HEK293 (cell line): Measurements from ENCODE around the gene ENO2.

Experiments used
- EGR2 ChIP-seq: fragments of 450-650 bp; formaldehyde crosslinking; IDR thresholded peaks from 2 replicates; pipeline ENCODE4 v1.5.1; 2016; ENCODE audit warnings: low read depth, missing biosample characterization, missing genetic modification characterization
- FEZF1 ChIP-seq: fragments of 450-650 bp; formaldehyde crosslinking; IDR thresholded peaks from 2 replicates; pipeline ENCODE4 v1.5.1; 2016; ENCODE audit warnings: missing biosample characterization, missing genetic modification characterization
- GFI1B ChIP-seq: fragments of 450-650 bp; formaldehyde crosslinking; IDR thresholded peaks from 2 replicates; pipeline ENCODE4 v1.5.1; 2016; ENCODE audit warnings: missing biosample characterization, missing genetic modification characterization
- GLIS2 ChIP-seq: fragments of 450-650 bp; formaldehyde crosslinking; IDR thresholded peaks from 2 replicates; pipeline ENCODE4 v1.5.1; 2016; ENCODE audit warnings: missing biosample characterization, missing genetic modification characterization
- KLF1 ChIP-seq: fragments of 450-650 bp; formaldehyde crosslinking; IDR thresholded peaks from 2 replicates; pipeline ENCODE4 v1.5.1; 2016; ENCODE audit warnings: missing biosample characterization, missing genetic modification characterization
- KLF8 ChIP-seq: fragments of 450-650 bp; formaldehyde crosslinking; IDR thresholded peaks from 2 replicates; pipeline ENCODE4 v1.5.1; 2016; ENCODE audit warnings: missing biosample characterization, missing genetic modification characterization
- MYNN ChIP-seq: fragments of 450-650 bp; formaldehyde crosslinking; IDR thresholded peaks from 2 replicates; pipeline ENCODE4 v1.5.1; 2016; ENCODE audit warnings: missing biosample characterization, missing genetic modification characterization, borderline replicate concordance
- OSR2 ChIP-seq: fragments of 450-650 bp; formaldehyde crosslinking; IDR thresholded peaks from 2 replicates; pipeline ENCODE4 v1.5.1; 2016; ENCODE audit warnings: missing biosample characterization, missing genetic modification characterization
- SP2 ChIP-seq: fragments of 450-650 bp; formaldehyde crosslinking; IDR thresholded peaks from 2 replicates; pipeline ENCODE4 v1.5.1; 2016; ENCODE audit warnings: missing biosample characterization, missing genetic modification characterization
- SP7 ChIP-seq: fragments of 450-650 bp; formaldehyde crosslinking; IDR thresholded peaks from 2 replicates; pipeline ENCODE4 v1.5.1; 2016; ENCODE audit warnings: missing biosample characterization, missing genetic modification characterization
- YY1 ChIP-seq: fragments of 450-650 bp; formaldehyde crosslinking; IDR thresholded peaks from 2 replicates; pipeline ENCODE4 v1.5.1; 2018; ENCODE audit warnings: missing biosample characterization, missing genetic modification characterization
- ZBTB10 ChIP-seq: fragments of 450-650 bp; formaldehyde crosslinking; IDR thresholded peaks from 2 replicates; pipeline ENCODE4 v1.5.1; 2016; ENCODE audit warnings: missing biosample characterization, missing genetic modification characterization
- ZBTB48 ChIP-seq: fragments of 450-650 bp; formaldehyde crosslinking; IDR thresholded peaks from 2 replicates; pipeline ENCODE4 v1.5.1; 2016; ENCODE audit warnings: missing biosample characterization, missing genetic modification characterization
- ZFHX2 ChIP-seq: fragments of 450-650 bp; formaldehyde crosslinking; conservative IDR thresholded peaks from 2 replicates; pipeline ENCODE4 v1.5.1; 2016; ENCODE audit warnings: missing biosample characterization, missing genetic modification characterization
- ZFP69B ChIP-seq: fragments of 450-650 bp; formaldehyde crosslinking; IDR thresholded peaks from 2 replicates; pipeline ENCODE4 v1.5.1; 2016; ENCODE audit warnings: missing biosample characterization, missing genetic modification characterization
- ZNF155 ChIP-seq: fragments of 450-650 bp; formaldehyde crosslinking; IDR thresholded peaks from 2 replicates; pipeline ENCODE4 v1.5.1; 2016; ENCODE audit warnings: missing biosample characterization, missing genetic modification characterization
- ZNF16 ChIP-seq: fragments of 450-650 bp; formaldehyde crosslinking; IDR thresholded peaks from 2 replicates; pipeline ENCODE4 v1.5.1; 2016; ENCODE audit warnings: low read depth, missing biosample characterization, missing genetic modification characterization
- ZNF174 ChIP-seq: fragments of 450-650 bp; formaldehyde crosslinking; IDR thresholded peaks from 2 replicates; pipeline ENCODE4 v1.5.0; 2017; ENCODE audit warnings: missing biosample characterization, mild to moderate bottlenecking, missing genetic modification characterization
- ZNF19 ChIP-seq: fragments of 450-650 bp; formaldehyde crosslinking; IDR thresholded peaks from 2 replicates; pipeline ENCODE4; 2016; ENCODE audit warnings: missing biosample characterization, missing genetic modification characterization, low read depth
- ZNF2 ChIP-seq: fragments of 450-650 bp; formaldehyde crosslinking; IDR thresholded peaks from 2 replicates; pipeline ENCODE4 v1.5.1; 2016; ENCODE audit warnings: missing biosample characterization, missing genetic modification characterization
- ZNF335 ChIP-seq: fragments of 450-650 bp; formaldehyde crosslinking; conservative IDR thresholded peaks from 2 replicates; pipeline ENCODE4 v1.5.1; 2016; ENCODE audit warnings: missing biosample characterization, missing genetic modification characterization
- ZNF350 ChIP-seq: fragments of 450-650 bp; formaldehyde crosslinking; IDR thresholded peaks from 2 replicates; pipeline ENCODE4 v1.5.0; 2017; ENCODE audit warnings: missing biosample characterization, mild to moderate bottlenecking, missing genetic modification characterization
- ZNF391 ChIP-seq: fragments of 450-650 bp; formaldehyde crosslinking; IDR thresholded peaks from 2 replicates; pipeline ENCODE4 v1.5.1; 2016; ENCODE audit warnings: low read depth, missing biosample characterization, missing genetic modification characterization, borderline replicate concordance
- ZNF501 ChIP-seq: fragments of 450-650 bp; formaldehyde crosslinking; IDR thresholded peaks from 2 replicates; pipeline ENCODE4 v1.5.1; 2016; ENCODE audit warnings: missing biosample characterization, missing genetic modification characterization
- ZNF518A ChIP-seq: fragments of 450-650 bp; formaldehyde crosslinking; conservative IDR thresholded peaks from 2 replicates; pipeline ENCODE4 v1.5.1; 2016; ENCODE audit warnings: low read depth, missing biosample characterization, missing genetic modification characterization
- ZNF548 ChIP-seq: fragments of 450-650 bp; formaldehyde crosslinking; IDR thresholded peaks from 2 replicates; pipeline ENCODE4 v1.5.1; 2016; ENCODE audit warnings: missing biosample characterization, missing genetic modification characterization
- ZNF549 ChIP-seq: fragments of 450-650 bp; IDR thresholded peaks from 2 replicates; pipeline ENCODE4 v1.5.1; 2018; ENCODE audit warnings: missing biosample characterization, missing genetic modification characterization, mild to moderate bottlenecking, inconsistent platforms, moderate library complexity
- ZNF600 ChIP-seq: fragments of 450-650 bp; formaldehyde crosslinking; IDR thresholded peaks from 2 replicates; pipeline ENCODE4 v1.5.1; 2016; ENCODE audit warnings: missing biosample characterization, missing genetic modification characterization
- ZNF629 ChIP-seq: fragments of 450-650 bp; formaldehyde crosslinking; IDR thresholded peaks from 2 replicates; pipeline ENCODE4 v1.5.1; 2017; ENCODE audit warnings: missing biosample characterization, missing genetic modification characterization
- ZNF670 ChIP-seq: fragments of 450-650 bp; formaldehyde crosslinking; IDR thresholded peaks from 2 replicates; pipeline ENCODE4 v1.5.1; 2016; ENCODE audit warnings: missing biosample characterization, missing genetic modification characterization, low read depth
- ZNF768 ChIP-seq: fragments of 450-650 bp; formaldehyde crosslinking; IDR thresholded peaks from 2 replicates; pipeline ENCODE4 v1.5.1; 2018; ENCODE audit warnings: missing biosample characterization, mild to moderate bottlenecking, missing genetic modification characterization
- ZNF776 ChIP-seq: fragments of 450-650 bp; formaldehyde crosslinking; IDR thresholded peaks from 2 replicates; pipeline ENCODE4 v1.5.0; 2017; ENCODE audit warnings: missing biosample characterization, missing genetic modification characterization, borderline replicate concordance
- ZNF785 ChIP-seq: fragments of 450-650 bp; formaldehyde crosslinking; IDR thresholded peaks from 2 replicates; pipeline ENCODE4 v1.5.1; 2016; ENCODE audit warnings: missing biosample characterization, missing genetic modification characterization
- ZNF792 ChIP-seq: fragments of 450-650 bp; formaldehyde crosslinking; IDR thresholded peaks from 2 replicates; pipeline ENCODE4 v1.5.1; 2016; ENCODE audit warnings: missing biosample characterization, missing genetic modification characterization
- ZNF843 ChIP-seq: fragments of 450-650 bp; formaldehyde crosslinking; IDR thresholded peaks from 2 replicates; pipeline ENCODE4 v1.5.1; 2016; ENCODE audit warnings: missing biosample characterization, missing genetic modification characterization
- ZXDB ChIP-seq: fragments of 450-650 bp; formaldehyde crosslinking; IDR thresholded peaks from 2 replicates; pipeline ENCODE4 v1.5.1; 2016; ENCODE audit warnings: missing biosample characterization, missing genetic modification characterization

The ENO2 gene

GRCh38 chr12:6927379-6928021, 13.1 kb downstream of the ENO2 start, which contains the start of gene ATN1 (continued):
- TF ChIP-seq ZNF174 (tag by site-specific recombination) = no peak
- no peak for TF ChIP-seq ZNF670 (tag by site-specific recombination)
- TF ChIP-seq ZNF335 (tag by site-specific recombination) = peak; percentile 82
- TF ChIP-seq ZXDB (tag by site-specific recombination) = peak; percentile 72
- TF ChIP-seq ZNF16 = no peak
- TF ChIP-seq ZNF501 (tag by site-specific recombination) = peak; percentile 87
- no peak for TF ChIP-seq ZNF549
- no peak for TF ChIP-seq ZNF785 (tag by site-specific recombination)
- TF ChIP-seq ZNF843 (tag by site-specific recombination) = peak; percentile 65; the same call in 1 of the 2 replicates
- TF ChIP-seq KLF8 (tag by site-specific recombination) = peak; percentile 94
- no peak for TF ChIP-seq ZNF776 (tag by site-specific recombination)
- no peak for TF ChIP-seq MYNN (tag by site-specific recombination)
- 0 out of 2 replicates have a peak, but pooled peaks have one; percentile 38 for TF ChIP-seq ZNF2
- TF ChIP-seq ZNF518A (tag by site-specific recombination) = no peak
- TF ChIP-seq SP2 (tag by site-specific recombination) = peak; percentile 72
- peak; percentile 11; the same call in 1 of the 2 replicates for TF ChIP-seq FEZF1
- peak; percentile 93 for TF ChIP-seq GLIS2 (tag by site-specific recombination)
- peak; percentile 95 for TF ChIP-seq EGR2
- TF ChIP-seq ZFHX2 = peak; percentile 98
- TF ChIP-seq ZBTB10 = peak; percentile 95
- TF ChIP-seq ZNF19 = no peak
- 0 out of 2 replicates have a peak, but pooled peaks have one; percentile 9 for TF ChIP-seq ZNF792 (tag by site-specific recombination)
- peak; percentile 23; the same call in 1 of the 2 replicates for TF ChIP-seq GFI1B (tag by site-specific recombination)
- peak; percentile 81 for TF ChIP-seq ZFP69B
- peak; percentile 14; the same call in 1 of the 2 replicates for TF ChIP-seq OSR2
- TF ChIP-seq ZBTB48 (tag by site-specific recombination) = peak; percentile 80
- peak; percentile 60 for TF ChIP-seq ZNF600
- peak; percentile 49 for TF ChIP-seq ZNF629
- TF ChIP-seq ZNF768 (tag by site-specific recombination) = no peak
- TF ChIP-seq ZNF548 (tag by site-specific recombination) = no peak
- peak; percentile 56 for TF ChIP-seq KLF1 (tag by site-specific recombination)
- 0 out of 2 replicates have a peak, but pooled peaks have one; percentile 58 for TF ChIP-seq SP7 (tag by site-specific recombination)
- TF ChIP-seq ZNF391 (tag by site-specific recombination) = peak; percentile 87; the same call in 1 of the 2 replicates
- TF ChIP-seq ZNF350 (tag by site-specific recombination) = no peak
- TF ChIP-seq YY1 = no peak; the same call in 1 of the 2 replicates
- TF ChIP-seq ZNF155 (tag by site-specific recombination) = no peak
